ENCODE measurements around the gene PMEPA1. TPM values are rescaled to one million over a fixed set of nuclear protein-coding genes. Genes with fewer than 3 reads are reported as not detected.

The PMEPA1 gene
- polyA plus RNA-seq, 4 donors, result 20.3 to 23.7 (median 22.0) TPM

- DNase-seq (ENCODE audit: low read depth in 4 of 4, low spot score in 3 of 4), result no peak
Measured at GRCh38 chr20:57712851-57713504, 3.2 kb upstream of the PMEPA1 start.

- no peak for DNase-seq (ENCODE audit: low read depth in 4 of 4, low spot score in 3 of 4)
Measured at GRCh38 chr20:57712341-57712740, 2.5 kb upstream of the PMEPA1 start.

- no peak for DNase-seq (ENCODE audit: low read depth in 4 of 4, low spot score in 3 of 4)
Measured at GRCh38 chr20:57711826-57712225, 2.0 kb upstream of the PMEPA1 start.

GRCh38 chr20:57711311-57711712 lies 1.5 kb upstream of the PMEPA1 start:
- no peak for DNase-seq (ENCODE audit: low read depth in 4 of 4, low spot score in 3 of 4)

GRCh38 chr20:57710841-57711240 lies 1.0 kb upstream of the PMEPA1 start:
- DNase-seq (ENCODE audit: low read depth in 4 of 4, low spot score in 3 of 4), result no peak

GRCh38 chr20:57708694-57709673 lies 831 bp downstream of the PMEPA1 start:
- DNase-seq (ENCODE audit: low read depth in 4 of 4, low spot score in 3 of 4), result no peak

GRCh38 chr20:57707849-57708693 lies 1.7 kb downstream of the PMEPA1 start:
- no peak for DNase-seq (ENCODE audit: low read depth in 4 of 4, low spot score in 3 of 4)

GRCh38 chr20:57707320-57707719 lies 2.5 kb downstream of the PMEPA1 start:
- DNase-seq (ENCODE audit: low read depth in 4 of 4, low spot score in 3 of 4), result no peak

GRCh38 chr20:57705127-57705899 lies 4.5 kb downstream of the PMEPA1 start:
- DNase-seq (ENCODE audit: low read depth in 4 of 4, low spot score in 3 of 4), result no peak

GRCh38 chr20:57704245-57704644 lies 5.6 kb downstream of the PMEPA1 start:
- no peak for DNase-seq (ENCODE audit: low read depth in 4 of 4, low spot score in 3 of 4)

- DNase-seq (ENCODE audit: low read depth in 4 of 4, low spot score in 3 of 4), result no peak
Measured at GRCh38 chr20:57703013-57703412, 6.8 kb downstream of the PMEPA1 start.

GRCh38 chr20:57702521-57702920 lies 7.3 kb downstream of the PMEPA1 start:
- DNase-seq (ENCODE audit: low read depth in 4 of 4, low spot score in 3 of 4), result no peak

- DNase-seq (ENCODE audit: low read depth in 4 of 4, low spot score in 3 of 4), result no peak
Measured at GRCh38 chr20:57702091-57702490, 7.7 kb downstream of the PMEPA1 start.

GRCh38 chr20:57701651-57702050 lies 8.2 kb downstream of the PMEPA1 start:
- DNase-seq (ENCODE audit: low read depth in 4 of 4, low spot score in 3 of 4), result no peak

- no peak for DNase-seq (ENCODE audit: low read depth in 4 of 4, low spot score in 3 of 4)
Measured at GRCh38 chr20:57701090-57701489, 8.7 kb downstream of the PMEPA1 start.

GRCh38 chr20:57699395-57699794 lies 10.4 kb downstream of the PMEPA1 start:
- no peak for DNase-seq (ENCODE audit: low read depth in 4 of 4, low spot score in 3 of 4)

GRCh38 chr20:57698867-57699275 lies 10.9 kb downstream of the PMEPA1 start:
- no peak for DNase-seq (ENCODE audit: low read depth in 4 of 4, low spot score in 3 of 4)

GRCh38 chr20:57698116-57698866 lies 11.5 kb downstream of the PMEPA1 start:
- DNase-seq (ENCODE audit: low read depth in 4 of 4, low spot score in 3 of 4), result no peak

GRCh38 chr20:57697543-57697942 lies 12.3 kb downstream of the PMEPA1 start:
- DNase-seq (ENCODE audit: low read depth in 4 of 4, low spot score in 3 of 4), result no peak

Measured in right renal pelvis (tissue), 4 donors.